HEK293 (cell line): ENCODE results near the gene ARPC1A.

Experiments
- CTCF ChIA-PET: fragments of 350-600 bp; formaldehyde crosslinking; extraction: SDS; loops from one replicate; lab custom pipeline; 2021; ENCODE audit warnings: antibody characterized with exemption; lab: Yijun Ruan, JAX
- POLR2A ChIA-PET: fragments of 300-600 bp; formaldehyde crosslinking; extraction: SDS; loops from one replicate; lab custom pipeline; 2020; ENCODE audit warnings: antibody characterized with exemption, inconsistent platforms; lab: Yijun Ruan, JAX
- H3K27ac ChIP-seq: fragments of 200-500 bp; sonication (Bioruptor generic); 2 replicates; pipeline ENCODE4 v1.5.1; 2014; ENCODE audit warnings: low read depth, low read length, control low read depth, inconsistent platforms; ENCODE audit errors: extremely low read depth
- H3K36me3 ChIP-seq, 2 experiments: fragments of 200-500 bp in 1 of 2; sonication (Bioruptor generic) in 1 of 2; 1 replicate in 1 of 2; 2 replicates in 1 of 2; pipeline ENCODE4 v1.5.1; 2014 to 2017; ENCODE audit warnings: inconsistent platforms in 2 of 2, low read length in 2 of 2; ENCODE audit not compliant: control insufficient read depth in 2 of 2, insufficient read depth in 1 of 2
- H3K4me1 ChIP-seq: fragments of 200-500 bp; sonication (Bioruptor generic); 2 replicates; pipeline ENCODE4 v1.5.1; 2014; ENCODE audit warnings: mild to moderate bottlenecking, low read length, inconsistent platforms; ENCODE audit not compliant: control insufficient read depth, insufficient read depth
- H3K4me3 ChIP-seq: 2 replicates; pipeline ENCODE4 v1.5.1; 2011; ENCODE audit warnings: low read depth, mild to moderate bottlenecking, control low read depth, low read length, moderate library complexity
- H3K9me3 ChIP-seq: fragments of 200-500 bp; sonication (Bioruptor generic); 2 replicates; pipeline ENCODE4 v1.5.1; 2014; ENCODE audit warnings: low read depth, low read length, inconsistent platforms; ENCODE audit not compliant: control insufficient read depth, insufficient read depth
- CTCF ChIP-seq: fragments of 450-650 bp; formaldehyde crosslinking; IDR thresholded peaks from 2 replicates; pipeline ENCODE4 v1.5.1; 2016; ENCODE audit warnings: missing biosample characterization, missing genetic modification characterization
- EGR2 ChIP-seq: fragments of 450-650 bp; formaldehyde crosslinking; IDR thresholded peaks from 2 replicates; pipeline ENCODE4 v1.5.1; 2016; ENCODE audit warnings: low read depth, missing biosample characterization, missing genetic modification characterization
- KLF1 ChIP-seq: fragments of 450-650 bp; formaldehyde crosslinking; IDR thresholded peaks from 2 replicates; pipeline ENCODE4 v1.5.1; 2016; ENCODE audit warnings: missing biosample characterization, missing genetic modification characterization
- KLF10 ChIP-seq: fragments of 450-650 bp; IDR thresholded peaks from 2 replicates; pipeline ENCODE4 v1.5.1; 2018; ENCODE audit warnings: missing biosample characterization, mild to moderate bottlenecking, missing genetic modification characterization
- TRIM28 ChIP-seq: IDR thresholded peaks from 2 replicates; pipeline ENCODE4 v1.6.1; 2011; ENCODE audit warnings: low read length, control low read depth, borderline replicate concordance
- ZBTB10 ChIP-seq: fragments of 450-650 bp; formaldehyde crosslinking; IDR thresholded peaks from 2 replicates; pipeline ENCODE4 v1.5.1; 2016; ENCODE audit warnings: missing biosample characterization, missing genetic modification characterization
- ZBTB20 ChIP-seq: fragments of 450-650 bp; formaldehyde crosslinking; IDR thresholded peaks from 2 replicates; pipeline ENCODE4 v1.5.1; 2016; ENCODE audit warnings: missing biosample characterization, missing genetic modification characterization
- ZFP37 ChIP-seq: fragments of 450-650 bp; formaldehyde crosslinking; IDR thresholded peaks from 2 replicates; pipeline ENCODE4 v1.5.1; 2016; ENCODE audit warnings: missing biosample characterization, missing genetic modification characterization
- ZNF112 ChIP-seq: fragments of 450-650 bp; formaldehyde crosslinking; IDR thresholded peaks from 2 replicates; pipeline ENCODE4 v1.5.0; 2017; ENCODE audit warnings: missing biosample characterization, missing genetic modification characterization
- ZNF19 ChIP-seq: fragments of 450-650 bp; formaldehyde crosslinking; IDR thresholded peaks from 2 replicates; pipeline ENCODE4; 2016; ENCODE audit warnings: missing biosample characterization, missing genetic modification characterization, low read depth
- ZNF791 ChIP-seq: fragments of 450-650 bp; formaldehyde crosslinking; IDR thresholded peaks from 2 replicates; pipeline ENCODE4 v1.5.1; 2016; ENCODE audit warnings: missing biosample characterization, missing genetic modification characterization
- ZNF792 ChIP-seq: fragments of 450-650 bp; formaldehyde crosslinking; IDR thresholded peaks from 2 replicates; pipeline ENCODE4 v1.5.1; 2016; ENCODE audit warnings: missing biosample characterization, missing genetic modification characterization
- ZXDB ChIP-seq: fragments of 450-650 bp; formaldehyde crosslinking; IDR thresholded peaks from 2 replicates; pipeline ENCODE4 v1.5.1; 2016; ENCODE audit warnings: missing biosample characterization, missing genetic modification characterization
- TF ChIP-seq, protein P1 (sequence below): fragments of 450-650 bp; formaldehyde crosslinking; IDR thresholded peaks from 2 replicates; pipeline ENCODE4 v1.5.1; 2016; ENCODE audit warnings: missing biosample characterization, missing genetic modification characterization, borderline replicate concordance
- TF ChIP-seq, protein P2 (sequence below): fragments of 450-650 bp; formaldehyde crosslinking; IDR thresholded peaks from 2 replicates; pipeline ENCODE4 v1.5.1; 2016; ENCODE audit warnings: missing biosample characterization, missing genetic modification characterization
- TF ChIP-seq, protein P3 (sequence below): fragments of 450-650 bp; formaldehyde crosslinking; conservative IDR thresholded peaks from 2 replicates; pipeline ENCODE4 v1.5.1; 2016; ENCODE audit warnings: low read depth, missing biosample characterization, missing genetic modification characterization
- TF ChIP-seq, protein P4 (sequence below): fragments of 450-650 bp; formaldehyde crosslinking; IDR thresholded peaks from 2 replicates; pipeline ENCODE4 v1.5.1; 2016; ENCODE audit warnings: missing biosample characterization, missing genetic modification characterization
- TF ChIP-seq, protein P5 (sequence below): fragments of 450-650 bp; formaldehyde crosslinking; IDR thresholded peaks from 2 replicates; pipeline ENCODE4 v1.5.1; 2016; ENCODE audit warnings: missing biosample characterization, missing genetic modification characterization

Gene ARPC1A

GRCh38 chr7:99325592-99326407, at the start of gene ARPC1A:
Gene ARPC1A, plus strand, starts transcription at chr7:99325898. Its CDS starts 7,456 bp downstream, at chr7:99333354.
- CTCF ChIA-PET: interaction anchor here (0.7 to 1.3 kb wide), 5 partner anchors 12 to 110 kb away, joined by 3 read pairs; no protein-coding TSS in a partner anchor
- H3K4me1 ChIP-seq: peaks cover 4% of the 10 kb centered on the region; the same call in 1 of the 2 replicates
- H3K27ac ChIP-seq: peak within 1 kb of the TSS; percentile 79
- H3K4me3 ChIP-seq: peak within 1 kb of the TSS; percentile 76
- POLR2A ChIA-PET: interaction anchor here (0.6 to 1.8 kb wide), 11 partner anchors 9 to 446 kb away, joined by 3 to 7 read pairs (median 4); partner anchors contain the start of genes BUD31 and PDAP1
- no peaks in the 10 kb centered on the region for H3K9me3 ChIP-seq
- H3K36me3 ChIP-seq: peaks cover 0 to 6% of the 10 kb centered on the region in 2 experiments; a peak in 2 of 3 replicates
- TF ChIP-seq CTCF (tag by site-specific recombination): peak; percentile 63
- TF ChIP-seq, protein P1, sequence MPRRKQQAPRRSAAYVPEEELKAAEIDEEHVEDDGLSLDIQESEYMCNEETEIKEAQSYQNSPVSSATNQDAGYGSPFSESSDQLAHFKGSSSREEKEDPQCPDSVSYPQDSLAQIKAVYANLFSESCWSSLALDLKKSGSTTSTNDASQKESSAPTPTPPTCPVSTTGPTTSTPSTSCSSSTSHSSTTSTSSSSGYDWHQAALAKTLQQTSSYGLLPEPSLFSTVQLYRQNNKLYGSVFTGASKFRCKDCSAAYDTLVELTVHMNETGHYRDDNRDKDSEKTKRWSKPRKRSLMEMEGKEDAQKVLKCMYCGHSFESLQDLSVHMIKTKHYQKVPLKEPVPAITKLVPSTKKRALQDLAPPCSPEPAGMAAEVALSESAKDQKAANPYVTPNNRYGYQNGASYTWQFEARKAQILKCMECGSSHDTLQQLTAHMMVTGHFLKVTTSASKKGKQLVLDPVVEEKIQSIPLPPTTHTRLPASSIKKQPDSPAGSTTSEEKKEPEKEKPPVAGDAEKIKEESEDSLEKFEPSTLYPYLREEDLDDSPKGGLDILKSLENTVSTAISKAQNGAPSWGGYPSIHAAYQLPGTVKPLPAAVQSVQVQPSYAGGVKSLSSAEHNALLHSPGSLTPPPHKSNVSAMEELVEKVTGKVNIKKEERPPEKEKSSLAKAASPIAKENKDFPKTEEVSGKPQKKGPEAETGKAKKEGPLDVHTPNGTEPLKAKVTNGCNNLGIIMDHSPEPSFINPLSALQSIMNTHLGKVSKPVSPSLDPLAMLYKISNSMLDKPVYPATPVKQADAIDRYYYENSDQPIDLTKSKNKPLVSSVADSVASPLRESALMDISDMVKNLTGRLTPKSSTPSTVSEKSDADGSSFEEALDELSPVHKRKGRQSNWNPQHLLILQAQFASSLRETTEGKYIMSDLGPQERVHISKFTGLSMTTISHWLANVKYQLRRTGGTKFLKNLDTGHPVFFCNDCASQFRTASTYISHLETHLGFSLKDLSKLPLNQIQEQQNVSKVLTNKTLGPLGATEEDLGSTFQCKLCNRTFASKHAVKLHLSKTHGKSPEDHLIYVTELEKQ (tag by site-specific recombination): 0 out of 2 replicates have a peak, but pooled peaks have one; percentile 10
- TF ChIP-seq, protein P2, sequence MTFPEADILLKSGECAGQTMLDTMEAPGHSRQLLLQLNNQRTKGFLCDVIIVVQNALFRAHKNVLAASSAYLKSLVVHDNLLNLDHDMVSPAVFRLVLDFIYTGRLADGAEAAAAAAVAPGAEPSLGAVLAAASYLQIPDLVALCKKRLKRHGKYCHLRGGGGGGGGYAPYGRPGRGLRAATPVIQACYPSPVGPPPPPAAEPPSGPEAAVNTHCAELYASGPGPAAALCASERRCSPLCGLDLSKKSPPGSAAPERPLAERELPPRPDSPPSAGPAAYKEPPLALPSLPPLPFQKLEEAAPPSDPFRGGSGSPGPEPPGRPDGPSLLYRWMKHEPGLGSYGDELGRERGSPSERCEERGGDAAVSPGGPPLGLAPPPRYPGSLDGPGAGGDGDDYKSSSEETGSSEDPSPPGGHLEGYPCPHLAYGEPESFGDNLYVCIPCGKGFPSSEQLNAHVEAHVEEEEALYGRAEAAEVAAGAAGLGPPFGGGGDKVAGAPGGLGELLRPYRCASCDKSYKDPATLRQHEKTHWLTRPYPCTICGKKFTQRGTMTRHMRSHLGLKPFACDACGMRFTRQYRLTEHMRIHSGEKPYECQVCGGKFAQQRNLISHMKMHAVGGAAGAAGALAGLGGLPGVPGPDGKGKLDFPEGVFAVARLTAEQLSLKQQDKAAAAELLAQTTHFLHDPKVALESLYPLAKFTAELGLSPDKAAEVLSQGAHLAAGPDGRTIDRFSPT (tag by site-specific recombination): peak; percentile 33; the same call in 1 of the 2 replicates
- TF ChIP-seq ZXDB (tag by site-specific recombination): peak; percentile 75
- TF ChIP-seq ZFP37 (tag by site-specific recombination): peak; percentile 83
- peak; percentile 53; the same call in 1 of the 2 replicates for TF ChIP-seq ZBTB10
- TF ChIP-seq TRIM28: no peak
- TF ChIP-seq, protein P3, sequence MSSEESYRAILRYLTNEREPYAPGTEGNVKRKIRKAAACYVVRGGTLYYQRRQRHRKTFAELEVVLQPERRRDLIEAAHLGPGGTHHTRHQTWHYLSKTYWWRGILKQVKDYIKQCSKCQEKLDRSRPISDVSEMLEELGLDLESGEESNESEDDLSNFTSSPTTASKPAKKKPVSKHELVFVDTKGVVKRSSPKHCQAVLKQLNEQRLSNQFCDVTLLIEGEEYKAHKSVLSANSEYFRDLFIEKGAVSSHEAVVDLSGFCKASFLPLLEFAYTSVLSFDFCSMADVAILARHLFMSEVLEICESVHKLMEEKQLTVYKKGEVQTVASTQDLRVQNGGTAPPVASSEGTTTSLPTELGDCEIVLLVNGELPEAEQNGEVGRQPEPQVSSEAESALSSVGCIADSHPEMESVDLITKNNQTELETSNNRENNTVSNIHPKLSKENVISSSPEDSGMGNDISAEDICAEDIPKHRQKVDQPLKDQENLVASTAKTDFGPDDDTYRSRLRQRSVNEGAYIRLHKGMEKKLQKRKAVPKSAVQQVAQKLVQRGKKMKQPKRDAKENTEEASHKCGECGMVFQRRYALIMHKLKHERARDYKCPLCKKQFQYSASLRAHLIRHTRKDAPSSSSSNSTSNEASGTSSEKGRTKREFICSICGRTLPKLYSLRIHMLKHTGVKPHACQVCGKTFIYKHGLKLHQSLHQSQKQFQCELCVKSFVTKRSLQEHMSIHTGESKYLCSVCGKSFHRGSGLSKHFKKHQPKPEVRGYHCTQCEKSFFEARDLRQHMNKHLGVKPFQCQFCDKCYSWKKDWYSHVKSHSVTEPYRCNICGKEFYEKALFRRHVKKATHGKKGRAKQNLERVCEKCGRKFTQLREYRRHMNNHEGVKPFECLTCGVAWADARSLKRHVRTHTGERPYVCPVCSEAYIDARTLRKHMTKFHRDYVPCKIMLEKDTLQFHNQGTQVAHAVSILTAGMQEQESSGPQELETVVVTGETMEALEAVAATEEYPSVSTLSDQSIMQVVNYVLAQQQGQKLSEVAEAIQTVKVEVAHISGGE (tag by site-specific recombination): peak; percentile 84
- TF ChIP-seq KLF10 (tag by site-specific recombination): peak; percentile 16; the same call in 1 of the 2 replicates
- no peak for TF ChIP-seq ZNF112 (tag by site-specific recombination)
- peak; percentile 50; the same call in 1 of the 2 replicates for TF ChIP-seq EGR2 (tag by site-specific recombination)
- TF ChIP-seq, protein P4, sequence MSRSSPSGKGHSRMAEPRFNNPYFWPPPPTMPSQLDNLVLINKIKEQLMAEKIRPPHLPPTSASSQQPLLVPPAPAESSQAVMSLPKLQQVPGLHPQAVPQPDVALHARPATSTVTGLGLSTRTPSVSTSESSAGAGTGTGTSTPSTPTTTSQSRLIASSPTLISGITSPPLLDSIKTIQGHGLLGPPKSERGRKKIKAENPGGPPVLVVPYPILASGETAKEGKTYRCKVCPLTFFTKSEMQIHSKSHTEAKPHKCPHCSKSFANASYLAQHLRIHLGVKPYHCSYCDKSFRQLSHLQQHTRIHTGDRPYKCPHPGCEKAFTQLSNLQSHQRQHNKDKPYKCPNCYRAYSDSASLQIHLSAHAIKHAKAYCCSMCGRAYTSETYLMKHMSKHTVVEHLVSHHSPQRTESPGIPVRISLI (tag by site-specific recombination): no peak
- no peak for TF ChIP-seq ZNF791
- peak; percentile 77; the same call in 1 of the 2 replicates for TF ChIP-seq ZNF792 (tag by site-specific recombination)
- TF ChIP-seq ZNF19 (tag by site-specific recombination): no peak
- peak; percentile 93 for TF ChIP-seq ZBTB20 (tag by site-specific recombination)
- TF ChIP-seq, protein P5, sequence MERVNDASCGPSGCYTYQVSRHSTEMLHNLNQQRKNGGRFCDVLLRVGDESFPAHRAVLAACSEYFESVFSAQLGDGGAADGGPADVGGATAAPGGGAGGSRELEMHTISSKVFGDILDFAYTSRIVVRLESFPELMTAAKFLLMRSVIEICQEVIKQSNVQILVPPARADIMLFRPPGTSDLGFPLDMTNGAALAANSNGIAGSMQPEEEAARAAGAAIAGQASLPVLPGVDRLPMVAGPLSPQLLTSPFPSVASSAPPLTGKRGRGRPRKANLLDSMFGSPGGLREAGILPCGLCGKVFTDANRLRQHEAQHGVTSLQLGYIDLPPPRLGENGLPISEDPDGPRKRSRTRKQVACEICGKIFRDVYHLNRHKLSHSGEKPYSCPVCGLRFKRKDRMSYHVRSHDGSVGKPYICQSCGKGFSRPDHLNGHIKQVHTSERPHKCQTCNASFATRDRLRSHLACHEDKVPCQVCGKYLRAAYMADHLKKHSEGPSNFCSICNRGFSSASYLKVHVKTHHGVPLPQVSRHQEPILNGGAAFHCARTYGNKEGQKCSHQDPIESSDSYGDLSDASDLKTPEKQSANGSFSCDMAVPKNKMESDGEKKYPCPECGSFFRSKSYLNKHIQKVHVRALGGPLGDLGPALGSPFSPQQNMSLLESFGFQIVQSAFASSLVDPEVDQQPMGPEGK (tag by site-specific recombination): peak; percentile 71
- TF ChIP-seq KLF1 (tag by site-specific recombination): no peak
